CD14-positive monocyte (primary cell): ENCODE data around the gene CNTN2. TPM values are rescaled to one million over a fixed set of nuclear protein-coding genes. Genes with fewer than 3 reads are reported as not detected.

ENCODE experiments used
- DNase-seq, 3 donors: peaks; one replicate each; pipeline ENCODE4 v3.0.0-alpha.2; 2011 to 2022
- H2AFZ ChIP-seq: 2 replicates; pipeline ENCODE4 v1.6.0; 2012; ENCODE audit warnings: mild to moderate bottlenecking, low read depth, low read length, inconsistent platforms; ENCODE audit not compliant: insufficient read depth, poor library complexity, severe bottlenecking
- H3K27ac ChIP-seq, 2 donors: 1 replicate in 1 of 2; 2 replicates in 1 of 2; pipeline ENCODE4 v1.5.1; 2012 to 2013; ENCODE audit warnings: low read length in 2 of 2, control low read depth in 1 of 2, inconsistent platforms in 1 of 2, low read depth in 1 of 2, mild to moderate bottlenecking in 1 of 2
- H3K27me3 ChIP-seq, 2 donors: one replicate each; pipeline versions ENCODE4 v1.6.0 to v1.6.1; 2011 to 2013; ENCODE audit warnings: low read length in 2 of 2; ENCODE audit not compliant: control insufficient read depth in 2 of 2, insufficient read depth in 2 of 2
- H3K36me3 ChIP-seq, 2 donors: replicated peaks in 1 of 2; 1 replicate in 1 of 2; 2 replicates in 1 of 2; pipeline versions ENCODE4 v1.5.1 to v1.6.1; 2012 to 2013; ENCODE audit warnings: low read length in 2 of 2, control low read depth in 1 of 2, inconsistent platforms in 1 of 2, mild to moderate bottlenecking in 1 of 2; ENCODE audit not compliant: insufficient read depth in 2 of 2, control insufficient read depth in 1 of 2
- H3K4me1 ChIP-seq, 2 donors: 1 replicate in 1 of 2; 2 replicates in 1 of 2; pipeline versions ENCODE4 v1.5.1 to v1.6.1; 2012 to 2013; ENCODE audit warnings: low read length in 2 of 2, control low read depth in 1 of 2, inconsistent platforms in 1 of 2, mild to moderate bottlenecking in 1 of 2, moderate library complexity in 1 of 2; ENCODE audit not compliant: insufficient read depth in 2 of 2, control insufficient read depth in 1 of 2
- H3K4me2 ChIP-seq: replicated peaks from 2 replicates; pipeline ENCODE3; 2012; ENCODE audit warnings: low read length, moderate library complexity, mild to moderate bottlenecking; ENCODE audit not compliant: poor library complexity, severe bottlenecking; ENCODE audit errors: extremely low read depth
- H3K4me3 ChIP-seq, 3 experiments: fragments of 200-600 bp in 1 of 3; sonication (generic) in 1 of 3; replicated peaks in 1 of 3; 1 replicate in 2 of 3; 2 replicates in 1 of 3; pipeline ENCODE4 v1.5.1; 2011 to 2013; ENCODE audit warnings: low read length in 3 of 3, mild to moderate bottlenecking in 3 of 3, control low read depth in 2 of 3, low read depth in 2 of 3, inconsistent platforms in 1 of 3, moderate library complexity in 1 of 3
- H3K79me2 ChIP-seq: 2 replicates; pipeline ENCODE4 v1.6.0; 2012; ENCODE audit warnings: mild to moderate bottlenecking, control low read depth, inconsistent platforms, low read length, moderate library complexity; ENCODE audit not compliant: insufficient read depth
- H3K9ac ChIP-seq: 2 replicates; pipeline ENCODE4 v1.6.0; 2017; ENCODE audit warnings: low read length, mild to moderate bottlenecking; ENCODE audit not compliant: insufficient read depth, poor library complexity, severe bottlenecking
- H3K9me3 ChIP-seq, 2 donors: replicated peaks in 1 of 2; 1 replicate in 1 of 2; 2 replicates in 1 of 2; pipeline versions ENCODE4 v1.5.1 to v1.6.1; 2012 to 2013; ENCODE audit warnings: low read length in 2 of 2, control low read depth in 1 of 2; ENCODE audit not compliant: control insufficient read depth in 1 of 2, insufficient read depth in 1 of 2
- H4K20me1 ChIP-seq: 2 replicates; pipeline ENCODE4 v1.6.0; 2012; ENCODE audit warnings: mild to moderate bottlenecking, low read length, control low read depth, moderate library complexity; ENCODE audit not compliant: insufficient read depth
- H3K27ac Mint-ChIP-seq, 7 donors: one replicate each; pipeline ENCODE4 v1.8.0; 2020; ENCODE audit warnings: mild to moderate bottlenecking in 7 of 7, mixed read lengths in 7 of 7, moderate library complexity in 6 of 7, inconsistent platforms in 2 of 7
- H3K27me3 Mint-ChIP-seq, 3 donors: one replicate each; pipeline ENCODE4 v1.8.0; 2021 to 2022; ENCODE audit warnings: low read depth in 3 of 3, mild to moderate bottlenecking in 3 of 3, mixed read lengths in 3 of 3, moderate library complexity in 3 of 3, inconsistent platforms in 1 of 3
- H3K36me3 Mint-ChIP-seq, 2 donors: one replicate each; pipeline ENCODE4 v1.8.0; 2020; ENCODE audit warnings: mixed read lengths in 2 of 2, inconsistent platforms in 1 of 2, mild to moderate bottlenecking in 1 of 2
- H3K4me1 Mint-ChIP-seq: one replicate; pipeline ENCODE4 v1.8.0; 2020; ENCODE audit warnings: mild to moderate bottlenecking, mixed read lengths
- H3K4me3 Mint-ChIP-seq, 2 donors: one replicate each; pipeline ENCODE4 v1.8.0; 2020; ENCODE audit warnings: mild to moderate bottlenecking in 2 of 2, mixed read lengths in 2 of 2, moderate library complexity in 1 of 2
- H3K9me3 Mint-ChIP-seq, 7 donors: one replicate each; pipeline ENCODE4 v1.8.0; 2020 to 2022; ENCODE audit warnings: mixed read lengths in 7 of 7, mild to moderate bottlenecking in 6 of 7, moderate library complexity in 6 of 7, inconsistent platforms in 2 of 7
- CTCF ChIP-seq: fragments of 200-600 bp; IDR thresholded peaks from one replicate; pipeline ENCODE4 v1.8.0; 2022; ENCODE audit warnings: antibody characterized with exemption, mild to moderate bottlenecking
- WGBS: methylation state at CpG from one replicate; pipeline ENCODE4 v1.1.5; 2013; ENCODE audit warnings: missing lambda C conversion rate; ENCODE audit not compliant: insufficient coverage; 5-methylcytosine and 5-hydroxymethylcytosine counted together
- intact Hi-C, 2 donors: fragments of 100-400 bp; cut with micrococcal nuclease; formaldehyde crosslinking; loops; one replicate each; pipeline versions ENCODE4 v1.15.0 to v1.15.1; 2023
- polyA plus RNA-seq, 3 donors: library from polyadenylated mRNA; depleted of rRNA in 1 of 3; unstranded in 2 of 3; stranded (reverse) in 1 of 3; fragments of 300-500 nt in 2 of 3; fragments of >200 nt in 1 of 3; fragmentation: Illumina TruSeq in 2 of 3; gene quantifications; 1 replicate in 2 of 3; 2 replicates in 1 of 3; pipeline ENCODE4 v1.2.3, GENCODE V29; 2012 to 2021

CNTN2 gene
- polyA plus RNA-seq, 3 donors = not detected

DNA sequence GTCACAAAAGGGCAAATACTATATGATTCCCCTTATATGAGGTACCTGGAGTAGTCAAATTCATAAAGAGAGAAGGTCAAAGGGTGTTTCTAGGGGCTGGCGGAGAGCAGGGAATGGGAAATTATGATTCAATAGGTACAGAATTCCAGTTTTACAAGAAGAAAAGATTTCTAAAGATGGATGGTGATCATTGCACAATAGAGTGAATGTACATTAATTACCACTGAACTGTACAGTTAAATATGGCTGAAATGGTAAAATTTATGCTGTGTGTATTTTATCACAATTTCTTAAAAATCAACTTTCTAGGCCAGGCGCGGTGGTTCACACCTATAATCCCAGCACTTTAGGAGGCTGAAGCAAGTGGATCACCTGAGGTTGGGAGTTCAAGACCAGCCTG lies 59.4 kb downstream of the CNTN2 start:
- H3K36me3 Mint-ChIP-seq = peaks cover 91 to 97% of the 10 kb centered on the region in 2 donors
- H3K27ac Mint-ChIP-seq = no peak overlapping the region
- Histone ChIP-seq H3K4me3 (no peak overlapping the region), H3K4me1 (no peaks in the 10 kb centered on the region), H3K79me2 (no peaks in the 10 kb centered on the region), H3K27me3 (no peaks in the 10 kb centered on the region), H2AFZ (no peak overlapping the region), H3K9ac (no peak overlapping the region), H4K20me1 (peaks cover 5% of the 10 kb centered on the region), H3K27ac (no peak overlapping the region), H3K9me3 (no peaks in the 10 kb centered on the region), H3K4me2 (no peak overlapping the region), H3K36me3 (peaks cover 95 to 100% of the 10 kb centered on the region in 2 donors)
- H3K9me3 Mint-ChIP-seq = no peaks in the 10 kb centered on the region
- 100% methylated on average over 1 of the region's 3 CpGs for WGBS
- TF ChIP-seq CTCF = no peak
- H3K27me3 Mint-ChIP-seq = no peaks in the 10 kb centered on the region
- DNase-seq = no peak
- intact Hi-C loops = no loop called here
- H3K4me3 Mint-ChIP-seq = no peak overlapping the region
- no peaks in the 10 kb centered on the region for H3K4me1 Mint-ChIP-seq

DNA sequence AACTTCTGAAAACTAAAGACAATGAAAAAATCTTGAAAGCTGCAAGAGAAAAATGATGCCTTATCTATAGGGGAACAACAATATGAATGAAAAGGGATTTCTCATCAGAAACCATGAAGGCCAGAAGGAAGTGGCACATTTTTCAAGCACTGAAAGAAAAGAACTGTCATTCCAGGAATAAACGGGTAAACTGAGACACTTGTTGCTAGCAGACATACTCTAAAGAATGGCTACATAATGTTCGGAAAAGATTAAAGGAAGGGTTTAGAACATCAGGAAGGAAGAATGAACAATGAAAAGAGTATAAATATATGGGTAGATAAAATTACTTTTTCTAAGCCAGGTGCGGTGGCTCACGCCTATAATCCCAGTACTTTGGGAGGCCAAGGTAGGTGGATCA lies 64.3 kb downstream of the CNTN2 start:
- Mint-ChIP-seq H3K27me3 (no peaks in the 10 kb centered on the region), H3K4me3 (no peak overlapping the region), H3K9me3 (peaks cover 0 to 3% (median 0%) of the 10 kb centered on the region in 7 donors), H3K4me1 (no peaks in the 10 kb centered on the region), H3K27ac (no peak overlapping the region), H3K36me3 (peaks cover 70 to 90% of the 10 kb centered on the region in 2 donors)
- Histone ChIP-seq H3K4me3 (no peak overlapping the region), H2AFZ (no peak overlapping the region), H3K4me1 (no peaks in the 10 kb centered on the region), H3K9ac (no peak overlapping the region), H4K20me1 (peaks cover 5% of the 10 kb centered on the region), H3K27ac (no peak overlapping the region), H3K36me3 (peaks cover 79 to 96% of the 10 kb centered on the region in 2 donors), H3K79me2 (peaks cover 3% of the 10 kb centered on the region), H3K4me2 (no peak overlapping the region), H3K27me3 (no peaks in the 10 kb centered on the region), H3K9me3 (no peaks in the 10 kb centered on the region)
- TF ChIP-seq CTCF = no peak
- intact Hi-C loops = no loop called here
- WGBS = 95% methylated on average over 3 of the region's 4 CpGs
- no peak for DNase-seq
